Tibial artery (tissue), 4 donors: ENCODE data around the gene ATP2B2.
"Not testable (repeated sequence)": the region's sequence is repeated elsewhere in the genome, so short reads cannot be mapped to it uniquely, and the experiment has no call there.

ENCODE experiments used
- DNase-seq, 2 donors: peaks; one replicate each; pipeline ENCODE4 v3.0.0-alpha.2; 2019
- H3K27ac ChIP-seq, 2 donors: fragments of 200-600 bp; sonication (generic) in 1 of 2; 1 replicate in 1 of 2; 2 replicates in 1 of 2; pipeline ENCODE4 v1.5.1; 2018 to 2019; ENCODE audit warnings: mild to moderate bottlenecking in 1 of 2
- H3K27me3 ChIP-seq, 2 donors: fragments of 200-600 bp; sonication (generic) in 1 of 2; one replicate each; pipeline versions ENCODE4 v1.5.1 to v1.6.0; 2016 to 2019
- H3K36me3 ChIP-seq, 3 donors: fragments of 200-600 bp; sonication (generic) in 2 of 3; one replicate each; pipeline ENCODE4 v1.5.1; 2016 to 2019; ENCODE audit warnings: mild to moderate bottlenecking in 2 of 3
- H3K4me1 ChIP-seq, 4 donors: fragments of 200-600 bp; sonication (generic) in 2 of 4; 1 replicate in 3 of 4; 2 replicates in 1 of 4; pipeline ENCODE4 v1.5.1; 2016 to 2019
- H3K4me3 ChIP-seq, 2 donors: fragments of 200-600 bp; sonication (generic) in 1 of 2; 1 replicate in 1 of 2; 2 replicates in 1 of 2; pipeline ENCODE4 v1.5.1; 2018 to 2019; ENCODE audit warnings: mild to moderate bottlenecking in 2 of 2
- H3K9me3 ChIP-seq, 3 donors: fragments of 200-600 bp; sonication (generic) in 1 of 3; one replicate each; pipeline ENCODE4 v1.5.1; 2016 to 2019
- CTCF ChIP-seq, 2 experiments: fragments of 200-600 bp in 1 of 2; fragments of 450-650 bp in 1 of 2; IDR thresholded peaks; one replicate each; pipeline ENCODE4 v1.5.1; 2017 to 2019; ENCODE audit warnings: antibody characterized with exemption in 2 of 2, mild to moderate bottlenecking in 1 of 2, moderate library complexity in 1 of 2
- intact Hi-C: fragments of 100-400 bp; cut with DNase I; formaldehyde crosslinking; loops from one replicate; pipeline ENCODE4 v1.15.0; 2023; ENCODE audit warnings: low total_unique reads

Gene ATP2B2

DNA sequence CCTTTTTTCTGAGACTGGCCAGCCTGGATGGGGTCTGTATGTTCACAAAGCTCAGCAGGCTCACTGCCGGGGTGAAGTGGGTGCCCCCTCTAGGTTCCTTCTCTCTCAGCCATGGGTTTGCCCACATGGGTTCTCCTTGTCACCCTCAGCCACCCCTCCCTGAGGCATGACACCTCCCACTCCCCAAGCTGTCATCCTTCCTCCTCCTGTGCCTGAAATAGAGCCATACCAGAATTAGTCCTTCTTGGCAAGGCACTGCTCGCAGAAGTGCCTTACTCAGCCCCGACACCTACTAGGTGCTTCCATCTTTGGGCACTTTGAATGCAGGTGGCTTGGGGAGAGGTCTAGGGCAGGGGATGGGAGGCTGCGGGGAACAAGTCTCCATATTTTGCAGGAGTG, 121.5 kb downstream of the ATP2B2 start:
- no peaks in the 10 kb centered on the region for H3K4me1 ChIP-seq
- no peak overlapping the region for H3K4me3 ChIP-seq
- DNase-seq: no peak
- TF ChIP-seq CTCF (IDR thresholded peaks at IDR 0.05): no peak
- intact Hi-C loops: no loop called here
- H3K9me3 ChIP-seq: peaks cover 2 to 30% (median 16%) of the 10 kb centered on the region in 3 donors
- H3K27ac ChIP-seq: no peak overlapping the region
- H3K36me3 ChIP-seq: no peaks in the 10 kb centered on the region
- peaks cover 0 to 28% of the 10 kb centered on the region in 2 donors for H3K27me3 ChIP-seq

DNA sequence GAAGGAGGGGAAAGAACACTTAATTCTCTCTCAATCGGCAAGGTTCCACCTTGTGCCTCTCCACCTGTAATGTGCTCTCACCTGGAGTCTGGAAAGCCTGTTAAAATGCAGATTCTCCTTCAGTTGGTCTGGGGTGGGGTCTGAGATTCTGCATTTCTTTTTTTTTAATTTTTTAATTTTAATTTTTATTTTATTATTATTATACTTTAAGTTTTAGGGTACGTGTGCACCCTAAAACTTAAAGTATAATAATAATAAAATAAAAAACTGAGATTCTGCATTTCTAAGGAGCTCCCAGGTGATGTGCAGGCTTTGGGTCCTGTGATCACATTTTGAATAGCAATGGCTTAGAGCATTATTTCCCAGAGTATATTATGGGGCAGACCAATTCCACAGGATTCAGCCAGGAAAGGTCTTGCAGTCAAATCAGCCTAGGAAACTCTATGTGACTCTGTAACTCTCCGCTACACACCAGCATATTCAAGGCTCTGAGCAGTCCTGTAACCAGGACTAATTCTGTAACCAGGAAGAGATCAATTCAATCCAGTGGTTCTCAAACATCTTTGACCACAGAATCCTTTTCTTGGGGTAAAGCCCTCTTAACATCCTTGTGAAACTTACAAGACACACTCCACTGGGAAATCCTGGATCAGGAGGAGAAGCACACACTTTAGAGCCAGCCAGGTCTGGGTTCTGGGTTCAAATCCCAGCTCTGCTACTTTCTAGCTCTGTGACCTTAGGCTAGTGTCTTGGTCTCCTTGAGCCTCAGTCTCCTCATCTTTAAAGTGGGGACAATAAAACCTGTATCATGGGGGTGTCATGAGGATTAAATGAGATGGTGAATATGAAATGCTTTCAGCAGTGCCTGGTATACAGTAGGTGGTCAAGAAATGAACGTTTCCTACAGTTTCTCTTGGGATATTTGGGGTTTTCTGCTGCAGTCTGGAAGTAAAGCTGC, 122.2 kb downstream of the ATP2B2 start:
- Histone ChIP-seq H3K27me3 (peaks cover 0 to 28% of the 10 kb centered on the region in 2 donors), H3K4me1 (no peaks in the 10 kb centered on the region), H3K36me3 (no peaks in the 10 kb centered on the region), H3K9me3 (peaks cover 2 to 23% (median 10%) of the 10 kb centered on the region in 3 donors), H3K4me3 (no peak overlapping the region), H3K27ac (no peak overlapping the region)
- DNase-seq: no peak
- TF ChIP-seq CTCF (IDR thresholded peaks at IDR 0.05): no peak
- intact Hi-C loops: no loop called here

DNA sequence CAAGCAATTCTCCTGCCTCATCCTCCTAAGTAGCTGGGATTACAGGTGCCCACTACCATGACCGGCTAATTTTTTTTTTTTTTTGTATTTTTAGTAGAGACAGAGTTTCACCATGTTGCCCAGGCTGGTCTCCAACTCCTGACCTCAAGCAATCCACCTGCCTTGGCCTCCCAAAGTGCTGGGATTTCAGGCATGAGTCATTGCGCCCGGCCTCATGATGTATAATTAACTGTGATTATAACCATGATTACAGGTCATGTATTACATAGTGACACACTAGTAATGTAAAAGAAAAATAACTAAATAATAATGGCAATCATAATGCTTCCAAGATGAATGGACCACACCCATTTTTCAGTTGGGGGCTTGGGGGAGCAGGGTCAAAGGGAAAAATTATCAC, 122.9 kb downstream of the ATP2B2 start:
- H3K36me3 ChIP-seq, DNase-seq, H3K27ac ChIP-seq, H3K4me1 ChIP-seq, intact Hi-C loops, H3K4me3 ChIP-seq: not testable (repeated sequence)
- Histone ChIP-seq H3K9me3 (peaks cover 0 to 16% (median 2%) of the 10 kb centered on the region in 3 donors), H3K27me3 (peaks cover 0 to 30% of the 10 kb centered on the region in 2 donors)

GRCh38 chr3:10381336-10381735, 124.0 kb downstream of the ATP2B2 start:
- peaks cover 0 to 38% of the 10 kb centered on the region in 2 donors for H3K27me3 ChIP-seq
- H3K36me3 ChIP-seq: no peaks in the 10 kb centered on the region
- no peaks in the 10 kb centered on the region for H3K4me1 ChIP-seq
- intact Hi-C loops: no loop called here
- no peak overlapping the region for H3K4me3 ChIP-seq
- no peak for DNase-seq
- H3K27ac ChIP-seq: no peak overlapping the region
- H3K9me3 ChIP-seq: peaks cover 0 to 5% (median 0%) of the 10 kb centered on the region in 3 donors
- TF ChIP-seq CTCF (IDR thresholded peaks at IDR 0.05): no peak

DNA sequence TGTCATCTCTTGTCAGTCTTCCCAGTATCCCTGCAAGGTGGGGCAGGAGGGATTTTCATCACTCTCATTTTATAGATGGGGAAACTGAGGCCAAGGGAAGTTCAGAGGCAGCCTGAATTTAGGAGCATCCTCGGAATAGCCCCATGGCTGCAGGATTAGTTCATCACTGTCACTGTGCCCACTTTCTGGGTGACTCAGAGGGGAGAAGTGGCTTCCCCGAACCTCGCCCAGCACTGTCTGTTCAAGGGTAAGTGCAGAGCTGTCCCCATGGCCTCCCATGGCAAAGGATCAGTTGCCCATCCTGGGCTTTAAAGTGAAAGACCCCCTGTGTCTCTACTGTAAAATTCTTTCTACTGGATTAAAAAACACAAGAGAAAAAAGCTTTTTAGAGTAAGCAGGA, 124.5 kb downstream of the ATP2B2 start:
- H3K36me3 ChIP-seq: no peaks in the 10 kb centered on the region

More for the DNA sequence above, 124.5 kb downstream of the ATP2B2 start:
- DNase-seq: no peak
- intact Hi-C loops: no loop called here
- H3K27me3 ChIP-seq: peaks cover 0 to 36% of the 10 kb centered on the region in 2 donors
- no peak overlapping the region for H3K4me3 ChIP-seq
- H3K9me3 ChIP-seq: peaks cover 0 to under 1% (median 0%) of the 10 kb centered on the region in 3 donors
- no peak for TF ChIP-seq CTCF (IDR thresholded peaks at IDR 0.05)
- no peaks in the 10 kb centered on the region for H3K4me1 ChIP-seq
- no peak overlapping the region for H3K27ac ChIP-seq
